ENCODE data around the gene INCA1.
A peak's percentile ranks its signal among the peaks of the same experiment; 100 is the strongest.

Gene INCA1

DNA sequence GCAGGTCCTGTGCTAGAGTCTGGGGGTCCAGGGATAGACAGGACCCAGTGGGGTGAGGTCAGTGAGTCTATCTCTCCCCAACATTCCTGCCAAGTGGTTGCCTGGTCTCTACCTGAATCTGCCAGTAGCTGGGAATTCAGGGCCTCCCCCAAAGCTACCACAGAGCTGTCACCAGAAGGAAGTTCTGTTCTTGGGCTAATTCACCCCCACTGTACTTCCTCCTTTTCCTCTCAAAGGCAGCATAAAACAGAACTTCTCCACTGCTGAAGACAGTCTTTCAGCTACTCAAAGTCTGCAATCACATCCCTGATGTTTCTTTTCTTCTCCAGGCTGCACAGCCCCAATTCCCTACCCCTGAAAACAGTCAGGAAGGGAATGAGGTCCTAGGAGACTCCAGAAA, 18.6 kb downstream of the INCA1 start:
- no peak overlapping the region for H3K27ac ChIP-seq
- TF ChIP-seq ZFX (IDR thresholded peaks at IDR 0.05; ENCODE audit: borderline replicate concordance), result no peak
- TF ChIP-seq, protein P1, sequence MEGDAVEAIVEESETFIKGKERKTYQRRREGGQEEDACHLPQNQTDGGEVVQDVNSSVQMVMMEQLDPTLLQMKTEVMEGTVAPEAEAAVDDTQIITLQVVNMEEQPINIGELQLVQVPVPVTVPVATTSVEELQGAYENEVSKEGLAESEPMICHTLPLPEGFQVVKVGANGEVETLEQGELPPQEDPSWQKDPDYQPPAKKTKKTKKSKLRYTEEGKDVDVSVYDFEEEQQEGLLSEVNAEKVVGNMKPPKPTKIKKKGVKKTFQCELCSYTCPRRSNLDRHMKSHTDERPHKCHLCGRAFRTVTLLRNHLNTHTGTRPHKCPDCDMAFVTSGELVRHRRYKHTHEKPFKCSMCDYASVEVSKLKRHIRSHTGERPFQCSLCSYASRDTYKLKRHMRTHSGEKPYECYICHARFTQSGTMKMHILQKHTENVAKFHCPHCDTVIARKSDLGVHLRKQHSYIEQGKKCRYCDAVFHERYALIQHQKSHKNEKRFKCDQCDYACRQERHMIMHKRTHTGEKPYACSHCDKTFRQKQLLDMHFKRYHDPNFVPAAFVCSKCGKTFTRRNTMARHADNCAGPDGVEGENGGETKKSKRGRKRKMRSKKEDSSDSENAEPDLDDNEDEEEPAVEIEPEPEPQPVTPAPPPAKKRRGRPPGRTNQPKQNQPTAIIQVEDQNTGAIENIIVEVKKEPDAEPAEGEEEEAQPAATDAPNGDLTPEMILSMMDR (IDR thresholded peaks at IDR 0.05), result no peak

DNA sequence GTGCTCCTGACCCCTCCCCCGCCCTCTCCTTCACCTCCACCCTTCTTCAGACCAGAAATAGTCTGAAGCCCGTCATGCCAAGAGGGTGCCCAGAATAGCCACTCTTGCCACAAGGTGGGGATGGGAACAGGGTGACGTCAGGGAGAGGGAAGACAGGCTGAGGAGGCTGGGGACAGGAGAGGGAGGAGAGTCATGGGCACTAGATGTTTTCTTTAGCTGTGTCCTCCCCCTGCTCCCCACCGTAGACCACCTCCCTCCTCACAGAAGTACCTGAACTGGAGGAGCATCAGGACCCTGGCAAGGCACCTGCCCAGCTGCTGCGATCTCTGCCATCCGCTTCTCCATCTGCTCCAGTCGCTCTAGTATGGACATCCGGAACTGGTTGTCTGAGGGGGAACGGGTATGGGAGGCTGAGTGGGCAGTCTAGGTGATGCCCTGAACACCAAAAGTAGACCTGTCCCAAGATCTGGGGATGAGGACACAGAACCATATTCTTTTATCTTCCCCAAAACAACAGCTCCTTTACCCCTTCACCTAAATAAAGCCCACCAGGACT, 23.1 kb downstream of the INCA1 start:
- H3K27ac ChIP-seq, result no peak overlapping the region
- TF ChIP-seq, protein P1 (IDR thresholded peaks at IDR 0.05), result no peak
- no peak for TF ChIP-seq ZFX (IDR thresholded peaks at IDR 0.05; ENCODE audit: borderline replicate concordance)

DNA sequence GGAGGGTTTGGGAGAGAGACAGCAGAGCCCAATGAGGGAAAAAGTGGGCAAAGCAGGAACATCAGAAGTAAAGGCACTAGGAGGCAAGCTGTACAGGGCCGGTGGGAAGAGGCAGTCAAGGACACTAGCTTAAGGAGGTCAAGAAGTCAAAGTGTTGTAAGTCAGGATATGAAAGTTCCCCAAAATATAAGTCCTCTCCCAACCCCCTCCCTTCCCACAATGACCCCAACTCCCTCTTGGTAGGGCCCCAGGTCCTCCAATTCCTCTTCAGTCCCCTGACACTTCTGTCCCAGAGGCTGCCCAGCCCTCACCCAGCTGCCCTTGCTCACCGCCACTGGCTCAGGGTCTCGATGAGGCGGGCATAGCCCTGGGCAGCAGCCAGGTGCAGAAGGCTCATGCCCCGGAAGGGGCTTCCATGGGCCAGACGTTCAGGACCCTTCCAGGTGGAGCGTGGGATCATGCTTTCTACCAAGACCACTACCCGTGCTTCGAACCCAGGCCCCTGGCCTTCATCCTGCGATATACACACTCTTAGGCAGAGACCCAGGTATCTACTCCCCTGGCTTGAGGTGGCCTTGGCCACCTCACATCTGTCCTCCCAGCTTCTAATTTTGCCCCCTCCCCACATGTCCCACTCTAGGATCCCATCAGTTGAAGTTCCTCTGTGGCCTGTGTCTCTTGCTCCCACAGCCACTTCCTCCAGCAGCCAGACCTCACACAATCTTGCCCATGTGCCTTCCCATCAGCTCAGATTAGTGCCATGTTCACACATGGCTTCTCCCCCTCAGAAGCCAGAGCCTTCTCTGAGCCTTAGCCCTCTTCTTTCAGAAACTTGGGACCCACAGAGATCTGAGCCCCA, 23.8 kb downstream of the INCA1 start:
- H3K27ac ChIP-seq, result no peak overlapping the region
- TF ChIP-seq ZFX (IDR thresholded peaks at IDR 0.05; ENCODE audit: borderline replicate concordance), result no peak
- TF ChIP-seq, protein P1 (IDR thresholded peaks at IDR 0.05), result no peak

DNA sequence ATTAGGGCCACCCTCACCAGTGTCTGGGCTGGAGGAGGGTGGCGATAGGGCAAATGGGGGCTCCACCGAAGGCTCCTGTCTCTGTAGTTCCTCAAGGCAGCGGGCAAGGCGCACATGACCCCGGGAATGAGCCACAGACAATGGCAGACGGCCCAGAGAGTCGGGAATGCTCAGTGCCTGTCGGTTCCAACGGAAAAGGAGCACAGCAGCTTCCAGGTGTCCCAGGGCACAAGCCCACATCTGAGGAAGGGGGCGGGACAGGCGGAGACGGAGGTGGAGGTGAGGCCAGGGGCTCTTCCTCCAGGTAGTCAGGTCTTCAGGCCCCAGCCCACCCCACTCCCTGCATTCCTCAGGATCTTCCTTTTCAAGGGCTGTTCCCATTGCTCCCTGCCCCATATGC, 24.6 kb downstream of the INCA1 start:
- TF ChIP-seq, protein P1 (IDR thresholded peaks at IDR 0.05), result no peak
- TF ChIP-seq ZFX (IDR thresholded peaks at IDR 0.05; ENCODE audit: borderline replicate concordance), result no peak
- H3K27ac ChIP-seq, result no peak overlapping the region

DNA sequence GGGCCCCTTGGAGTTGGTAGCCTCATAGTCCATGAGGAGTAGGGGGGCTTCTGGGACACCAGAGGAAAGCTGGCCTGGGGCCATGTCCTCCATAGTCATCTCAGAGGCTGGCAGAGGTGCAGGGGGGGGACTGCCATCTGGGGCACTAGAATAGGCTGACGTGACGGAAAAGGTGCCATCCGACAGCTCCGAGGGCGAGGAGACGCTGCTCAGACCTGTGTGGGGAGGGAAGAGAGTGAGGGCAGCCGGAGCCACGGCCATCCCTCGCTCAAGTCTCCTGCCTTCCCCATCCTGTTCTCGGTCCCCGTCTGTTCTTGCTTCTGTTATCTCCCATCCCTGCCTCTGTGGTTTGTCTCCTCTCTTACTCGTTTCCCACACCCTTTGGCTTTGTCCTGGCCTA, 25.0 kb downstream of the INCA1 start:
- TF ChIP-seq, protein P1 (IDR thresholded peaks at IDR 0.05), result no peak
- no peak for TF ChIP-seq ZFX (IDR thresholded peaks at IDR 0.05; ENCODE audit: borderline replicate concordance)
- no peak overlapping the region for H3K27ac ChIP-seq

DNA sequence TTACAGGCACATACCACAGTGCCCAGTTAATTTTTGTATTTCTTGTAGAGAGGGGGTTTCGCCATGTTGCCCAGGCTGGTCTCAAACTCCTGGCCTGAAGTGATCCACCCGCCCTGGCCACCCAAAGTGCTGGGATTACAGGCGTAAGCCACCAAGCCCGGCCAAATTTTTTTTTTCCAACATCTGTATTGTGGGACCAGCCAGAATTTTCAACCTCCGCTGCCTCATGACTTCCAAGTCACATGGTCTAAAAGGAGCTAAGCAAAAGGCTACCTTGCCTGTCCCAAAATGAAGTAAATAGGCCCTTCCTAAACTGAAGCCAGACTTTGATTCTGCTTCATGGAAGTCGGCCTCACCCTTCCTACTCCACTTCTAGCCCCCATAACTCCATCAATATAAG, 25.5 kb downstream of the INCA1 start:
- no peak for TF ChIP-seq ZFX (IDR thresholded peaks at IDR 0.05; ENCODE audit: borderline replicate concordance)
- TF ChIP-seq, protein P1 (IDR thresholded peaks at IDR 0.05), result no peak

DNA sequence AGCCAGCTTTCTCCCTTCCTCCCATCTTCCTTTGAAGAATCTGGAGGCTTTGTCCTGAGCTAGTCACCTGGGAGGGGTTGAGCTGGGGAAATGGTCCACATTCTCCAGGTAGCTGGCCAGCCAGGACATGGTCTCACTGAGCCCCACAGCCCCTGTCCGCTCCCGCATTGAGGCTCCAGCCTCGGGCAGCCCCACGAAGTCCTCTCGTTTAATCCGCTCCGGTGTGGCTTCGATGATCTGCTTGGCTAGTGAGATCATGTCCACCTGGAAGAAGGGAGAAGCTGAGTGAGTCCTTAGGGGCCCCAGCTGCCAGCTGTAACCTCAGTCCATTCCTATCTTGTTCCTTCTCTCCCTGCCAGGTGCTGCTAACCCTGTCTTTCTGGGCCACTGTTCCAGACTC, 27.0 kb downstream of the INCA1 start:
- TF ChIP-seq, protein P1 (IDR thresholded peaks at IDR 0.05), result no peak
- no peak for TF ChIP-seq ZFX (IDR thresholded peaks at IDR 0.05; ENCODE audit: borderline replicate concordance)
- H3K27ac ChIP-seq, result peak overlapping the region; percentile 96

More for the DNA sequence above, 25.5 kb downstream of the INCA1 start:
- 0 out of 2 replicates have a peak overlapping the region, but pooled peaks have one; percentile 96 for H3K27ac ChIP-seq

All from 22Rv1 (cell line).